GM23338 (cell line): Measurements from ENCODE around the gene VPS36.

ENCODE experiments used
- EZH2 ChIP-seq: fragments of 200-600 bp; sonication (generic); IDR thresholded peaks from one replicate; pipeline ENCODE4 v1.8.0; 2017; ENCODE audit warnings: antibody characterized with exemption, mild to moderate bottlenecking, low read depth; ENCODE audit not compliant: unreplicated experiment
- EZH2phosphoT487 ChIP-seq: fragments of 200-600 bp; sonication (generic); IDR thresholded peaks from one replicate; pipeline ENCODE4 v1.8.1; 2018; ENCODE audit warnings: antibody characterized with exemption; ENCODE audit not compliant: unreplicated experiment
- JUNB ChIP-seq: IDR thresholded peaks from one replicate; pipeline ENCODE4 v1.6.1; 2016; ENCODE audit warnings: antibody characterized with exemption; ENCODE audit not compliant: unreplicated experiment
- POLR2AphosphoS5 ChIP-seq: IDR thresholded peaks from 2 replicates; pipeline ENCODE4 v1.6.1; 2016; ENCODE audit warnings: antibody characterized with exemption, low read depth
- ZNF114 ChIP-seq: fragments of 250-450 bp; sonication (Bioruptor Pico); IDR thresholded peaks from 2 replicates; pipeline ENCODE4 v1.5.0; 2020; ENCODE audit warnings: mild to moderate bottlenecking, moderate library complexity
- TF ChIP-seq, protein P1 (sequence below), 2 experiments: fragments of 200-600 bp in 1 of 2; sonication (generic) in 1 of 2; conservative IDR thresholded peaks; 2 replicates each; pipeline versions ENCODE4 v1.5.1 to v1.6.1; 2016 to 2017; ENCODE audit warnings: antibody characterized with exemption in 2 of 2, low read depth in 2 of 2, mild to moderate bottlenecking in 2 of 2, moderate library complexity in 1 of 2
- TF ChIP-seq, protein P2 (sequence below): IDR thresholded peaks from one replicate; pipeline ENCODE4 v1.6.1; 2018; ENCODE audit warnings: antibody characterized with exemption; ENCODE audit not compliant: unreplicated experiment
- TF ChIP-seq, protein P3 (sequence below): IDR thresholded peaks from 2 replicates; pipeline ENCODE4 v1.6.1; 2016; ENCODE audit warnings: antibody characterized with exemption
- TF ChIP-seq, protein P4 (sequence below): fragments of 250-450 bp; sonication (Bioruptor Pico); IDR thresholded peaks from 2 replicates; pipeline ENCODE4 v1.5.0; 2020; ENCODE audit warnings: mild to moderate bottlenecking, moderate library complexity

DNA sequence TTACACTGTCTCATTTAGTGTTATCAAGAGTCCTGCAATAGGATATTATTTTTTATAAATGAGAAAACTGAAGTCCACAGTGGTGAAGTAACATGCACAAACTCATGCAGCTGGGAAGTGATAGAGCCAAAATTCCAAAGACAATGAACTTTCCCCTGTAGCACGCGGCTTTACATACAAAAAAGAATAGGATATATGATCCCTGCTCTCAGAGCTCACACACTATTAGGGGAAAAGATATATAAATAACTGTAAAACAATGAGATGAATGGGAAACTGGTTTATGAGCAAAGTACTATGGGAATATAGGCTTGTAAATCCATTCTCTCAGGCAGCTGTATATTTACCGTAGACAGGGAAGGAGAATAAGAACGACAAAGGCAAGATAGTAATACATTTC, 84.1 kb downstream of the VPS36 start:
- TF ChIP-seq, protein P1, sequence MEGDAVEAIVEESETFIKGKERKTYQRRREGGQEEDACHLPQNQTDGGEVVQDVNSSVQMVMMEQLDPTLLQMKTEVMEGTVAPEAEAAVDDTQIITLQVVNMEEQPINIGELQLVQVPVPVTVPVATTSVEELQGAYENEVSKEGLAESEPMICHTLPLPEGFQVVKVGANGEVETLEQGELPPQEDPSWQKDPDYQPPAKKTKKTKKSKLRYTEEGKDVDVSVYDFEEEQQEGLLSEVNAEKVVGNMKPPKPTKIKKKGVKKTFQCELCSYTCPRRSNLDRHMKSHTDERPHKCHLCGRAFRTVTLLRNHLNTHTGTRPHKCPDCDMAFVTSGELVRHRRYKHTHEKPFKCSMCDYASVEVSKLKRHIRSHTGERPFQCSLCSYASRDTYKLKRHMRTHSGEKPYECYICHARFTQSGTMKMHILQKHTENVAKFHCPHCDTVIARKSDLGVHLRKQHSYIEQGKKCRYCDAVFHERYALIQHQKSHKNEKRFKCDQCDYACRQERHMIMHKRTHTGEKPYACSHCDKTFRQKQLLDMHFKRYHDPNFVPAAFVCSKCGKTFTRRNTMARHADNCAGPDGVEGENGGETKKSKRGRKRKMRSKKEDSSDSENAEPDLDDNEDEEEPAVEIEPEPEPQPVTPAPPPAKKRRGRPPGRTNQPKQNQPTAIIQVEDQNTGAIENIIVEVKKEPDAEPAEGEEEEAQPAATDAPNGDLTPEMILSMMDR (conservative IDR thresholded peaks at IDR 0.05; ENCODE audit: low read depth in 2 of 2) = no peak
- no peak for TF ChIP-seq EZH2
- TF ChIP-seq, protein P2, sequence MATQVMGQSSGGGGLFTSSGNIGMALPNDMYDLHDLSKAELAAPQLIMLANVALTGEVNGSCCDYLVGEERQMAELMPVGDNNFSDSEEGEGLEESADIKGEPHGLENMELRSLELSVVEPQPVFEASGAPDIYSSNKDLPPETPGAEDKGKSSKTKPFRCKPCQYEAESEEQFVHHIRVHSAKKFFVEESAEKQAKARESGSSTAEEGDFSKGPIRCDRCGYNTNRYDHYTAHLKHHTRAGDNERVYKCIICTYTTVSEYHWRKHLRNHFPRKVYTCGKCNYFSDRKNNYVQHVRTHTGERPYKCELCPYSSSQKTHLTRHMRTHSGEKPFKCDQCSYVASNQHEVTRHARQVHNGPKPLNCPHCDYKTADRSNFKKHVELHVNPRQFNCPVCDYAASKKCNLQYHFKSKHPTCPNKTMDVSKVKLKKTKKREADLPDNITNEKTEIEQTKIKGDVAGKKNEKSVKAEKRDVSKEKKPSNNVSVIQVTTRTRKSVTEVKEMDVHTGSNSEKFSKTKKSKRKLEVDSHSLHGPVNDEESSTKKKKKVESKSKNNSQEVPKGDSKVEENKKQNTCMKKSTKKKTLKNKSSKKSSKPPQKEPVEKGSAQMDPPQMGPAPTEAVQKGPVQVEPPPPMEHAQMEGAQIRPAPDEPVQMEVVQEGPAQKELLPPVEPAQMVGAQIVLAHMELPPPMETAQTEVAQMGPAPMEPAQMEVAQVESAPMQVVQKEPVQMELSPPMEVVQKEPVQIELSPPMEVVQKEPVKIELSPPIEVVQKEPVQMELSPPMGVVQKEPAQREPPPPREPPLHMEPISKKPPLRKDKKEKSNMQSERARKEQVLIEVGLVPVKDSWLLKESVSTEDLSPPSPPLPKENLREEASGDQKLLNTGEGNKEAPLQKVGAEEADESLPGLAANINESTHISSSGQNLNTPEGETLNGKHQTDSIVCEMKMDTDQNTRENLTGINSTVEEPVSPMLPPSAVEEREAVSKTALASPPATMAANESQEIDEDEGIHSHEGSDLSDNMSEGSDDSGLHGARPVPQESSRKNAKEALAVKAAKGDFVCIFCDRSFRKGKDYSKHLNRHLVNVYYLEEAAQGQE = no peak
- no peak for TF ChIP-seq JUNB
- no peak for TF ChIP-seq ZNF114
- TF ChIP-seq, protein P3, sequence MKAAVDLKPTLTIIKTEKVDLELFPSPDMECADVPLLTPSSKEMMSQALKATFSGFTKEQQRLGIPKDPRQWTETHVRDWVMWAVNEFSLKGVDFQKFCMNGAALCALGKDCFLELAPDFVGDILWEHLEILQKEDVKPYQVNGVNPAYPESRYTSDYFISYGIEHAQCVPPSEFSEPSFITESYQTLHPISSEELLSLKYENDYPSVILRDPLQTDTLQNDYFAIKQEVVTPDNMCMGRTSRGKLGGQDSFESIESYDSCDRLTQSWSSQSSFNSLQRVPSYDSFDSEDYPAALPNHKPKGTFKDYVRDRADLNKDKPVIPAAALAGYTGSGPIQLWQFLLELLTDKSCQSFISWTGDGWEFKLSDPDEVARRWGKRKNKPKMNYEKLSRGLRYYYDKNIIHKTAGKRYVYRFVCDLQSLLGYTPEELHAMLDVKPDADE = no peak
- no peak for TF ChIP-seq POLR2AphosphoS5
- TF ChIP-seq EZH2phosphoT487 = no peak
- TF ChIP-seq, protein P4, sequence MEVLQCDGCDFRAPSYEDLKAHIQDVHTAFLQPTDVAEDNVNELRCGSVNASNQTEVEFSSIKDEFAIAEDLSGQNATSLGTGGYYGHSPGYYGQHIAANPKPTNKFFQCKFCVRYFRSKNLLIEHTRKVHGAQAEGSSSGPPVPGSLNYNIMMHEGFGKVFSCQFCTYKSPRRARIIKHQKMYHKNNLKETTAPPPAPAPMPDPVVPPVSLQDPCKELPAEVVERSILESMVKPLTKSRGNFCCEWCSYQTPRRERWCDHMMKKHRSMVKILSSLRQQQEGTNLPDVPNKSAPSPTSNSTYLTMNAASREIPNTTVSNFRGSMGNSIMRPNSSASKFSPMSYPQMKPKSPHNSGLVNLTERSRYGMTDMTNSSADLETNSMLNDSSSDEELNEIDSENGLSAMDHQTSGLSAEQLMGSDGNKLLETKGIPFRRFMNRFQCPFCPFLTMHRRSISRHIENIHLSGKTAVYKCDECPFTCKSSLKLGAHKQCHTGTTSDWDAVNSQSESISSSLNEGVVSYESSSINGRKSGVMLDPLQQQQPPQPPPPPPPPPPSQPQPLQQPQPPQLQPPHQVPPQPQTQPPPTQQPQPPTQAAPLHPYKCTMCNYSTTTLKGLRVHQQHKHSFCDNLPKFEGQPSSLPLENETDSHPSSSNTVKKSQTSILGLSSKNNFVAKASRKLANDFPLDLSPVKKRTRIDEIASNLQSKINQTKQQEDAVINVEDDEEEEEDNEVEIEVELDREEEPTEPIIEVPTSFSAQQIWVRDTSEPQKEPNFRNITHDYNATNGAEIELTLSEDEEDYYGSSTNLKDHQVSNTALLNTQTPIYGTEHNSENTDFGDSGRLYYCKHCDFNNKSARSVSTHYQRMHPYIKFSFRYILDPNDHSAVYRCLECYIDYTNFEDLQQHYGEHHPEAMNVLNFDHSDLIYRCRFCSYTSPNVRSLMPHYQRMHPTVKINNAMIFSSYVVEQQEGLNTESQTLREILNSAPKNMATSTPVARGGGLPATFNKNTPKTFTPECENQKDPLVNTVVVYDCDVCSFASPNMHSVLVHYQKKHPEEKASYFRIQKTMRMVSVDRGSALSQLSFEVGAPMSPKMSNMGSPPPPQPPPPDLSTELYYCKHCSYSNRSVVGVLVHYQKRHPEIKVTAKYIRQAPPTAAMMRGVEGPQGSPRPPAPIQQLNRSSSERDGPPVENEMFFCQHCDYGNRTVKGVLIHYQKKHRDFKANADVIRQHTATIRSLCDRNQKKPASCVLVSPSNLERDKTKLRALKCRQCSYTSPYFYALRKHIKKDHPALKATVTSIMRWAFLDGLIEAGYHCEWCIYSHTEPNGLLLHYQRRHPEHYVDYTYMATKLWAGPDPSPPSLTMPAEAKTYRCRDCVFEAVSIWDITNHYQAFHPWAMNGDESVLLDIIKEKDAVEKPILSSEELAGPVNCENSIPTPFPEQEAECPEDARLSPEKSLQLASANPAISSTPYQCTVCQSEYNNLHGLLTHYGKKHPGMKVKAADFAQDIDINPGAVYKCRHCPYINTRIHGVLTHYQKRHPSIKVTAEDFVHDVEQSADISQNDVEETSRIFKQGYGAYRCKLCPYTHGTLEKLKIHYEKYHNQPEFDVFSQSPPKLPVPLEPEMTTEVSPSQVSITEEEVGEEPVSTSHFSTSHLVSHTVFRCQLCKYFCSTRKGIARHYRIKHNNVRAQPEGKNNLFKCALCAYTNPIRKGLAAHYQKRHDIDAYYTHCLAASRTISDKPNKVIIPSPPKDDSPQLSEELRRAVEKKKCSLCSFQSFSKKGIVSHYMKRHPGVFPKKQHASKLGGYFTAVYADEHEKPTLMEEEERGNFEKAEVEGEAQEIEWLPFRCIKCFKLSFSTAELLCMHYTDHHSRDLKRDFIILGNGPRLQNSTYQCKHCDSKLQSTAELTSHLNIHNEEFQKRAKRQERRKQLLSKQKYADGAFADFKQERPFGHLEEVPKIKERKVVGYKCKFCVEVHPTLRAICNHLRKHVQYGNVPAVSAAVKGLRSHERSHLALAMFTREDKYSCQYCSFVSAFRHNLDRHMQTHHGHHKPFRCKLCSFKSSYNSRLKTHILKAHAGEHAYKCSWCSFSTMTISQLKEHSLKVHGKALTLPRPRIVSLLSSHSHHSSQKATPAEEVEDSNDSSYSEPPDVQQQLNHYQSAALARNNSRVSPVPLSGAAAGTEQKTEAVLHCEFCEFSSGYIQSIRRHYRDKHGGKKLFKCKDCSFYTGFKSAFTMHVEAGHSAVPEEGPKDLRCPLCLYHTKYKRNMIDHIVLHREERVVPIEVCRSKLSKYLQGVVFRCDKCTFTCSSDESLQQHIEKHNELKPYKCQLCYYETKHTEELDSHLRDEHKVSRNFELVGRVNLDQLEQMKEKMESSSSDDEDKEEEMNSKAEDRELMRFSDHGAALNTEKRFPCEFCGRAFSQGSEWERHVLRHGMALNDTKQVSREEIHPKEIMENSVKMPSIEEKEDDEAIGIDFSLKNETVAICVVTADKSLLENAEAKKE (CRISPR knock-in tag) = no peak
